Pancreas (tissue), 10 donors: Measurements from ENCODE around the gene ZSCAN25. TPM values are rescaled to one million over a fixed set of nuclear protein-coding genes. Genes with fewer than 3 reads are reported as not detected.
"Not testable (repeated sequence)": the region's sequence is repeated elsewhere in the genome, so short reads cannot be mapped to it uniquely, and the experiment has no call there.

Source experiments
- ATAC-seq, 4 donors: fragments of 200-7000 bp; cut with Tn5 transposase; one replicate each; pipeline versions ENCODE4 v1.8.0 to v1.9.1; 2020; ENCODE audit warnings: mild to moderate bottlenecking in 4 of 4, moderate library complexity in 4 of 4
- DNase-seq, 6 donors: peaks; one replicate each; pipeline ENCODE4 v3.0.0-alpha.2; 2020
- FAIRE-seq: peaks from 2 replicates; lab custom pipeline; 2012; peaks lifted over from hg19 to GRCh38; lab: Jason Lieb, UNC
- H3K27ac ChIP-seq, 4 donors: fragments of 200-600 bp; sonication (generic); 1 replicate in 3 of 4; 2 replicates in 1 of 4; pipeline versions ENCODE4 v1.5.0 to v1.8.0; 2020
- H3K27me3 ChIP-seq, 4 donors: fragments of 200-600 bp; one replicate each; pipeline ENCODE4 v1.8.0; 2021
- H3K36me3 ChIP-seq, 3 donors: fragments of 200-600 bp; sonication (generic) in 1 of 3; one replicate each; pipeline versions ENCODE4 v1.5.0 to v1.8.0; 2020 to 2021
- H3K4me1 ChIP-seq, 3 donors: fragments of 200-600 bp; one replicate each; pipeline ENCODE4 v1.8.0; 2021
- H3K4me3 ChIP-seq, 4 donors: fragments of 200-600 bp; sonication (generic) in 2 of 4; one replicate each; pipeline versions ENCODE4 v1.5.0 to v1.8.0; 2020 to 2021
- H3K9me3 ChIP-seq, 4 donors: fragments of 200-600 bp; one replicate each; pipeline ENCODE4 v1.8.0; 2021
- WGBS, 2 donors: extraction: QIAGEN DNeasy Blood & Tissue Kit; methylation state at CpG; one replicate each; pipeline ENCODE4 v1.1.7; 2013; 5-methylcytosine and 5-hydroxymethylcytosine counted together
- intact Hi-C, 3 donors: fragments of 100-400 bp; cut with DNase I; formaldehyde crosslinking; loops; one replicate each; pipeline versions ENCODE4 v1.11.1 to v1.14.2; 2022
- polyA plus RNA-seq, 2 donors: library from polyadenylated mRNA; stranded (reverse); fragments of 200-250 nt; gene quantifications; one replicate each; pipeline ENCODE4 v1.2.3, GENCODE V29; 2013
- total RNA-seq, 6 donors: library from RNA; stranded (reverse); fragmentation: NEBNext Ultra II Directional in 4 of 6; extraction: Animal tissue kit (Norgen Biotek cat#: 25700) in 4 of 6; gene quantifications; one replicate each; pipeline versions ENCODE4 v1.2.1 to v1.2.4, GENCODE V29; 2021 to 2023
- TF ChIP-seq, protein P1 (sequence below), 4 donors: fragments of 200-600 bp; sonication (generic) in 3 of 4; IDR thresholded peaks; one replicate each; pipeline versions ENCODE4 v1.5.0 to v1.8.0; 2021; ENCODE audit warnings: antibody characterized with exemption in 4 of 4
- donor health status: healthy with polysubstance abuse.
- donor health status: DM: no; HTN: no; CAD: no; lungs with moderate emphysema.
- donor health status: DM: no; HTN: no; CAD: no.
- donor health status: control.
- donor health status: control.
- donor health status: Bipolar disorder and iron deficiency.
- donor health status: DM: yes; HTN: yes; CAD: no.
- donor health status: DM: no; HTN: no; CAD: no.
- donor health status: DM: no; HTN: no; CAD: no.
- donor health status: DM: yes; HTN: yes; CAD: no.

Gene ZSCAN25
- total and polyA plus RNA-seq, 8 donors, result 4.7 to 12.8 (median 8.0) TPM

DNA sequence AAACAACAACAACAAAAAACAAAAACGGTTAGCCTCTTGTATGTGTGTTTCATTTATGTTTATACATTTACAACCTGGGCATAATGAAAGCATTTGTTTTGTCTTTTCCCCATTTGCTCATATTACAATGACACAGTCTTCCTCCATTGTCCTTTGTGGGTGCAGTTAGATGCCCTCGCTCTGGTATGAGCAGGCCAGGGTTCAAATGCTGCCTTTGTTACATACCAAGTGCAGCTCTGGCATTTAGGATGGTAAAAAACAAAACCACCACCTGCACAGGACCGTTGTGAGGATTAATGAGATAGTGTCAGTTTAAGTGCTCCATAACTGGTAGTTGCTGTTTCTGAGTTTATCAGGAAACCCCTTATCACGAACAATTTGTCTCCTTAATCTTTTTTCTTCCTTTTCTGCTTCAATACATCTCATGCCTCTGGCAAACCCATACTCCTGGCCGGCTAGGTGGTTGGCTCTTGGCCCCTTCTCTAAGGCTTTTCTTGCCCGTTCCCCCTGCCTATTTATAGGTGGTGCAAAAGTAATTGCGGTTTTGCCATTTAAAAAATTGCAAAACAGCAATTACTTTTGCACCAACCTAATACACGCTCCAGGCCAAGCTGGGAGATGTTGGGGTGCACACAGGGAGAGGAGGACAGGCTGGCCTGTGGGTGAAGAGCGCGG, 37.3 kb upstream of the ZSCAN25 start:
- 28 to 31% methylated on average over 10 of the region's 10 CpGs for WGBS, 2 donors
- intact Hi-C loops, result no loop called here
- no peak for ATAC-seq
- H3K36me3 ChIP-seq, result no peaks in the 10 kb centered on the region
- H3K27me3 ChIP-seq, result no peaks in the 10 kb centered on the region
- H3K27ac ChIP-seq, result no peak overlapping the region
- no peaks in the 10 kb centered on the region for H3K4me1 ChIP-seq
- H3K4me3 ChIP-seq, result peak overlapping the region in 3 of 4 donors; percentile 34 to 61 (median 50)
- TF ChIP-seq, protein P1, sequence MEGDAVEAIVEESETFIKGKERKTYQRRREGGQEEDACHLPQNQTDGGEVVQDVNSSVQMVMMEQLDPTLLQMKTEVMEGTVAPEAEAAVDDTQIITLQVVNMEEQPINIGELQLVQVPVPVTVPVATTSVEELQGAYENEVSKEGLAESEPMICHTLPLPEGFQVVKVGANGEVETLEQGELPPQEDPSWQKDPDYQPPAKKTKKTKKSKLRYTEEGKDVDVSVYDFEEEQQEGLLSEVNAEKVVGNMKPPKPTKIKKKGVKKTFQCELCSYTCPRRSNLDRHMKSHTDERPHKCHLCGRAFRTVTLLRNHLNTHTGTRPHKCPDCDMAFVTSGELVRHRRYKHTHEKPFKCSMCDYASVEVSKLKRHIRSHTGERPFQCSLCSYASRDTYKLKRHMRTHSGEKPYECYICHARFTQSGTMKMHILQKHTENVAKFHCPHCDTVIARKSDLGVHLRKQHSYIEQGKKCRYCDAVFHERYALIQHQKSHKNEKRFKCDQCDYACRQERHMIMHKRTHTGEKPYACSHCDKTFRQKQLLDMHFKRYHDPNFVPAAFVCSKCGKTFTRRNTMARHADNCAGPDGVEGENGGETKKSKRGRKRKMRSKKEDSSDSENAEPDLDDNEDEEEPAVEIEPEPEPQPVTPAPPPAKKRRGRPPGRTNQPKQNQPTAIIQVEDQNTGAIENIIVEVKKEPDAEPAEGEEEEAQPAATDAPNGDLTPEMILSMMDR (IDR thresholded peaks at IDR 0.05), result no peak
- no peak for DNase-seq
- H3K9me3 ChIP-seq, result no peaks in the 10 kb centered on the region
- no peak for FAIRE-seq

GRCh38 chr7:99579956-99580777, 36.6 kb upstream of the ZSCAN25 start:
- Histone ChIP-seq H3K36me3 (no peaks in the 10 kb centered on the region), H3K9me3 (no peaks in the 10 kb centered on the region), H3K4me3 (peak overlapping the region; percentile 34 to 61 (median 52)), H3K27me3 (no peaks in the 10 kb centered on the region), H3K27ac (no peak overlapping the region), H3K4me1 (no peaks in the 10 kb centered on the region)
- 0 to 3% methylated on average over 54 of the region's 54 CpGs for WGBS, 2 donors
- DNase-seq (peak in 5 of 6 donors; percentile 21 to 67 (median 37)), ATAC-seq (peak; percentile 79 to 88 (median 82)), FAIRE-seq (no peak)
- intact Hi-C loops, result no loop called here
- TF ChIP-seq, protein P1 (IDR thresholded peaks at IDR 0.05), result no peak

GRCh38 chr7:99580778-99581332, 35.9 kb upstream of the ZSCAN25 start:
- intact Hi-C loops, H3K36me3 ChIP-seq, DNase-seq, ATAC-seq, H3K27ac ChIP-seq, H3K4me1 ChIP-seq, H3K27me3 ChIP-seq, FAIRE-seq, H3K9me3 ChIP-seq: not testable (repeated sequence)
- H3K4me3 ChIP-seq, result peak overlapping the region in 2 of 4 donors; percentile 50 to 61
- WGBS, 2 donors, result 50 to 57% methylated on average over 4 of the region's 4 CpGs

GRCh38 chr7:99588868-99589267, 27.9 kb upstream of the ZSCAN25 start:
- FAIRE-seq, result no peak
- 77 to 81% methylated on average over 3 of the region's 3 CpGs for WGBS, 2 donors
- intact Hi-C loops, result no loop called here
- no peaks in the 10 kb centered on the region for H3K27me3 ChIP-seq
- no peaks in the 10 kb centered on the region for H3K36me3 ChIP-seq
- no peak overlapping the region for H3K27ac ChIP-seq
- H3K4me1 ChIP-seq, result no peaks in the 10 kb centered on the region
- DNase-seq, result no peak
- H3K4me3 ChIP-seq, result no peak overlapping the region
- ATAC-seq, result no peak
- TF ChIP-seq, protein P1 (IDR thresholded peaks at IDR 0.05), result no peak
- H3K9me3 ChIP-seq, result no peaks in the 10 kb centered on the region

- Histone ChIP-seq H3K4me1 (no peaks in the 10 kb centered on the region), H3K27me3 (no peaks in the 10 kb centered on the region), H3K36me3 (no peaks in the 10 kb centered on the region), H3K9me3 (no peaks in the 10 kb centered on the region), H3K4me3 (no peak overlapping the region), H3K27ac (no peak overlapping the region)
- TF ChIP-seq, protein P1 (IDR thresholded peaks at IDR 0.05), result no peak
- ATAC-seq (no peak), FAIRE-seq (no peak), DNase-seq (no peak)
- 79 to 81% methylated on average over 7 of the region's 7 CpGs for WGBS, 2 donors
- intact Hi-C loops, result no loop called here
These were observed 21.6 kb upstream of the ZSCAN25 start for GRCh38 chr7:99594948-99595745.
